GM18517 (cell line): ENCODE measurements around the gene ATP1A2.
"Not testable (repeated sequence)": the region's sequence is repeated elsewhere in the genome, so short reads cannot be mapped to it uniquely, and the experiment has no call there.

Experiments
- ATAC-seq: cut with Tn5 transposase; IDR thresholded peaks from one replicate; pipeline ENCODE4 v1.9.1; 2021; ENCODE audit warnings: mild to moderate bottlenecking, moderate library complexity; ENCODE audit not compliant: unreplicated experiment

The ATP1A2 gene

GRCh38 chr1:160122978-160123495 lies 7.5 kb downstream of the ATP1A2 start:
- ATAC-seq: no peak

DNA sequence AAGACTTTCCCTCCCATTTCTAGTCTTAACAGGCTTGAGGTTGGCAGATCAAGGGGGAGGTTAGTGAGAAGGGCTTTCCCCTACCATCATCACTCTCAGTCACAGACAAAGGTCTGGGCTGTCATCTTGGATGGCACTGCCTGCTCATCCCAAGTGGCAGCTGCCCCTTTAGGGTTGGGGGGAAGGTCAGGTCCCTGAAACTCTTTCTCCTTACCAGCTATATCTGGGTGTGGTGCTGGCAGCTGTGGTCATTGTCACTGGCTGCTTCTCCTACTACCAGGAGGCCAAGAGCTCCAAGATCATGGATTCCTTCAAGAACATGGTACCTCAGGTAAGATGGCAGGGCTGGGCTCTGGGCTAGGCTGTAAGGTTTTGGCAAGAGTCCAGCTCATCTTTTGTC lies 8.2 kb downstream of the ATP1A2 start:
- ATAC-seq: no peak

GRCh38 chr1:160124705-160125478 lies 9.3 kb downstream of the ATP1A2 start:
- no peak for ATAC-seq

GRCh38 chr1:160125746-160126145 lies 10.2 kb downstream of the ATP1A2 start:
- no peak for ATAC-seq

DNA sequence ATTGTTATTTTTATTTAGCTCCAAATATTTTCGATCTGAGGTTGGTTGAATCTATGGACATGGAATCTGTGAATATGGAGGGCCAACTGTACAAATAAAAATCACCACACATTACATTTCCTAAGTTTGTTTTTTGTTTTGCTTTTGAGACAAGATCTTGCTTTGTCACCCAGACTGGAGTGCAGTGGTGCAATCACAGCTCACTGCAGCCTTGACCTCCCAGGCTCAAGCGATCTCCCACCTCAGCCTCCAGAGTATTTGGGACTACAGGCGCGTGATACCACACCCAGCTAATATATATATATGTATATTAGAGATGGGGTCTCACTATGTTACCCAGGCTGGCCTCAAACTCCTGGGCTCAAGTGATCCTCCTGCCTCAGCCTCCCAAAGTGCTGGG lies 10.8 kb downstream of the ATP1A2 start:
- not testable (repeated sequence) for ATAC-seq

- no peak for ATAC-seq
These were observed 11.8 kb downstream of the ATP1A2 start for GRCh38 chr1:160127381-160127780.

- no peak for ATAC-seq
These were observed 12.4 kb downstream of the ATP1A2 start for GRCh38 chr1:160127865-160128523.

GRCh38 chr1:160128636-160129035 lies 13.1 kb downstream of the ATP1A2 start:
- ATAC-seq: no peak

- ATAC-seq: no peak
These were observed 13.5 kb downstream of the ATP1A2 start for GRCh38 chr1:160129046-160129445.

DNA sequence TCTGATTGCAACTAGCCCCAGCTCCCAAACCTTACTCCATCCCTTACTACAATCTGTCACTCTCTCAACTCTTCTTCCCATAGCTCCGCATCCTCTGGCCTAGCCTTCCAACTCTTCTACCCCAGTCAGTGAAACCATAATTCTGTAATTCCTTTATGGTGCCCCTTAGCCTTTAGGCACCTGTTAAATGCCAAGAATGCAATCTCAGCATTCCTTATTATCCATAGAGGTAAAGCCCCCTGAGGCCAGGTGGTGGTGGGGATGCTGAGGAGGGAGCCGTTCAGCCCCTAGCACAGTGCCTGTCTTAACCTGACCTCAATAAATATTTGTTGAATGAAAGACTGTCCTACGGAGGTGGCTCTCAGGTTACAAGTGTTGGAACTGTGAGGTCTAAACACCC lies 14.0 kb downstream of the ATP1A2 start:
- no peak for ATAC-seq

DNA sequence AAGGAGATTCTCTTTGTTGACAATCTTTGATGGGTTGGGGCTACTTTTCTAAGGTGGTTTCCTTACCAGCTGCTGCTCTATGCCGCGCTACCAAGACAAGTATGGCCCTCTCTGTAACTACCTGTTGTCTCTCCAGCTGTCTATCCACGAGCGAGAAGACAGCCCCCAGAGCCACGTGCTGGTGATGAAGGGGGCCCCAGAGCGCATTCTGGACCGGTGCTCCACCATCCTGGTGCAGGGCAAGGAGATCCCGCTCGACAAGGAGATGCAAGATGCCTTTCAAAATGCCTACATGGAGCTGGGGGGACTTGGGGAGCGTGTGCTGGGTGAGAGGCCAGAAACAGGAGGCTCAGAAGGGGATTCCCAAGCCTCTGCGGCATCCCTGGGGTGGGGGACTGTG lies 14.4 kb downstream of the ATP1A2 start:
- ATAC-seq: no peak

- no peak for ATAC-seq
These were observed 14.9 kb downstream of the ATP1A2 start for GRCh38 chr1:160130486-160130885.

- no peak for ATAC-seq
These were observed 15.4 kb downstream of the ATP1A2 start for GRCh38 chr1:160130939-160131338.

DNA sequence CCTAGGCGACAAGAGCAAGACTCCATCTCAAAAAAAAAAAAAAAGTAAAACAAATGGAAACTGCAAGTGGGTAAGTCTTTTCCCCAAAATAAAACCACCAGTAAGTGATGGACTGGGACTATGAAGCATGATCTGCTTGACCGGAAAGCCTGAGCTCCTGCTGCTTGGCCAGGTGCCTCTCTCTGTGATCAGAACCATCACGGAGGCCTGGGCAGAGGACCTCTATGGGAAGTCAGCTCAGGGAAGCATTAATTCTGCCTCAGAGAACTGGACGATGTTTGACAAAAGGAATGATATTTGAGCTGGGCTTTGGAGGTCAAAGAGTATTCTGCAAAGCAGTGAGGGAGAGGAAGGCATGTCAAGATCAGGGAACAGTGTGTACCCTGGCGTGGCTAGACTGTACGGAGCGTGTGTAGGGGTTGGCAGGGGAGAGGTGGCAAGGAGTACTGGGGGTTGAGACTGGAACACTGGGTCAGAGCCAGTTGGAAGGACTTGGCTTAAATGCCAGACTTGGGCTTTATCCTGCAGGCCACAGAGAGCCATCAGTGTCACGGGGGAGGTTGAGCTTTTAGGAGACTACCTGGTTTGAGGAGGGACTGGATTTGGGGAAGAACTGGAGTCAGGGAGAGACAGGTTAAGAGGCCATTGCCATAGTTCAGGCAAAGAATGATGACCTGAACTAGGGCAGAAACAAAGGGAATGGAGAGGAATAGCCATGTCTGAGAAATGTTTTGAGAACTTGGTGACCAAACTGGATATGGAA lies 16.4 kb downstream of the ATP1A2 start:
- no peak for ATAC-seq

DNA sequence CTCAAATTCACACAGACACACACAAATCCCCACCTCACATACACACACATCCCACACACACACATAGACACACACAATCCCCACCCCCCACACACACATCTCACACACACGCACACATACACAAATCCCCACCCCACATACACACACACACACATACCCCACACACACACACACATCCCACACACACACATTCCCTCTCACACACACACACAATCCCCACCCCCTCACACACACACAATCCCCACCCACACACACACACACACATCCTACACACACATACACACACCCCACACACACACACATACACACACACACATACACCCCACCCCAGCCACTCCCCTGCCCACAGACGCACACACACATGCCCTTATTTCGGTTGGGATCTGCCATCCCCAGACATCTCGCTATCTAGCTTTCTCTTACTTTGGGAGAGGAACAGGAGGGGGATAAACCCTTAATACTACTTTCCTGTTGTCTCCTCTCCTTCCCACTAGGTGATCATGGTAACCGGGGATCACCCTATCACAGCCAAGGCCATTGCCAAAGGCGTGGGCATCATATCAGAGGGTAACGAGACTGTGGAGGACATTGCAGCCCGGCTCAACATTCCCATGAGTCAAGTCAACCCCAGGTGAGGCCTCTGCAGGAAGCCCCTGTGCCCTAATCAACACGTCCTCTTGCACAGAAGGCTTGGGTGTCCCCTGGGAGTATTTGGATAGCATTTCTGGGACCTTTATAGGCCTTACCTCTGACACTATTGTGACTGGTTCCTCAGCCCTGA lies 18.6 kb downstream of the ATP1A2 start:
- no peak for ATAC-seq

- ATAC-seq: no peak
These were observed 19.4 kb downstream of the ATP1A2 start for GRCh38 chr1:160134791-160135572.

DNA sequence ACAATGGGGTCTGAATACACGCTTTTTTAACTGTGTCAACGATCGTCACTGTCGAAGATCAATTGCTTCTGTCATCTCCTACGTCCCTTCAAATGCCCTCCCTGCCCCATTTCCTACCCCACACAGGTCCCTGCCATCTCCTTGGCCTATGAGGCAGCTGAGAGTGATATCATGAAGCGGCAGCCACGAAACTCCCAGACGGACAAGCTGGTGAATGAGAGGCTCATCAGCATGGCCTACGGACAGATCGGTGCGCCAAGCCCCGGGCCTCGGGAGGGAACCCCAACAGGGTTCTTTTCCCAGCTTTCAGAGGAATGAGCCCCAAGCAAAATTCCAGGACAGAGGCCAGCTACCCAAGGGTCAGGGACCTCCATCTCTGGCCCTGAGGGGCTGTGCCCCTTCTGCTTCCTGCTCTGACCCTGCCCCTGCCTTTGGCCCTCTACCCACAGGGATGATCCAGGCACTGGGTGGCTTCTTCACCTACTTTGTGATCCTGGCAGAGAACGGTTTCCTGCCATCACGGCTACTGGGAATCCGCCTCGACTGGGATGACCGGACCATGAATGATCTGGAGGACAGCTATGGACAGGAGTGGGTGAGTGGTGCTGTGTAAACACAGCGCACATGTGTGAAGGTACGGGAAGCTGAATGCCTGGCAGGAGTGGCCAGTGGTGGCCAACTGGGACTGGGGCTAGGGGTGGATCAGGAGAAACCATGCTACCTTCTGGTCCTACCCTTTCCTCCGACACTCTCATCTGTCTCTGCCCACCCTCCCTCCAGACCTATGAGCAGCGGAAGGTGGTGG lies 20.8 kb downstream of the ATP1A2 start:
- no peak for ATAC-seq

DNA sequence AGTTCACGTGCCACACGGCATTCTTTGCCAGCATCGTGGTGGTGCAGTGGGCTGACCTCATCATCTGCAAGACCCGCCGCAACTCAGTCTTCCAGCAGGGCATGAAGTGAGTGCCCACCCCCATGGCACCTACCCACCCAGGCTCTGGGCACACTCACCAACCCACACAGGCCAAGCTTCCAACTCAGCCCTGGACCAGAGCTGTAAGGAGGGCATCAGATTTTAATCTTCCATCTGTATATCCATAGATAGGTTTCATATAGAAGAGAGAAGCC lies 21.3 kb downstream of the ATP1A2 start:
- no peak for ATAC-seq

DNA sequence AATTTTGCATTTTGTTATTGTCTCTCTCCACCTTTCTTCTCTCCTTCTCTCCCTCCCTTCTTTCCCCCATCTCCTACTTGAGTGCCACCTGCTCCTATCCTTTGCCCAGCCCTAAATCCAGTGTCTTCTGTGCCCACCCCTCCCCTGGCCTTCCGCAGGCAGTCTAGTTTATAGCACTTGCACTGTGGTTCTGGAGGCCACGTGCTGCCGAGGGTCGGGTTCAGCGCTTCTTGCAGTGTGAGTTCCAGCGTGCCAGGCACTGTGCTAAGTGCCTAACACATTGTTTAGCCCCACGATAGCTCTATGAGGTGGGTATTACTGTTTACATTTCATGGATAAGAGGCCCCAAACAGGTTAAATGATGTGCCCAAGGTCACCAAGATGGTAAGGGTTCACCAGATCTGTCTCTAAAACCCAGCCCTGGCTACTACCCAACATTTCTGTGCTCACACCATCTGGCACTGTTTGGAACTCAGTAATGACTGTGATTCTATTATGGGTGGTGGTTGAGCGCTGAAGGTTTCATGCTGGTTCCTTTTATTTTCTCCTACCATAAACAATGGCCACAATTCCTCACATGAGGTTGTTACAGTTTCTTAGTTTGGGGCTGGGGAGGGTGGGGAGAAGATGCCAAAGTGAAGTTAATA lies 21.8 kb downstream of the ATP1A2 start:
- no peak for ATAC-seq
